GM10266 (cell line): ENCODE data around the gene PECR.

Source experiments
- DNase-seq: peaks from one replicate; pipeline ENCODE4 v3.0.0; 2012; ENCODE audit errors: extremely low spot score
- CTCF ChIP-seq: IDR thresholded peaks from 2 replicates; pipeline ENCODE4 v1.5.1; 2012; ENCODE audit warnings: mild to moderate bottlenecking, low read depth; ENCODE audit not compliant: control insufficient read depth, insufficient read depth; ENCODE audit errors: missing control alignments

PECR gene

GRCh38 chr2:216071111-216071851, 10.3 kb downstream of the PECR start:
- no peak for DNase-seq
- no peak for TF ChIP-seq CTCF

- DNase-seq = no peak
- no peak for TF ChIP-seq CTCF
Observed at GRCh38 chr2:216070195-216070594, 11.4 kb downstream of the PECR start.

- no peak for DNase-seq
- no peak for TF ChIP-seq CTCF
Observed at GRCh38 chr2:216069028-216069427, 12.6 kb downstream of the PECR start.

- DNase-seq = no peak
- TF ChIP-seq CTCF = no peak
Observed at GRCh38 chr2:216066230-216066629, 15.4 kb downstream of the PECR start.

GRCh38 chr2:216064665-216065064, 16.9 kb downstream of the PECR start:
- no peak for TF ChIP-seq CTCF
- no peak for DNase-seq

- no peak for DNase-seq
- peak; percentile 27 for TF ChIP-seq CTCF
Observed at GRCh38 chr2:216064014-216064630, 17.5 kb downstream of the PECR start.

GRCh38 chr2:216059233-216059834, 22.3 kb downstream of the PECR start:
- DNase-seq = no peak
- TF ChIP-seq CTCF = peak; percentile 19
